ENCODE results near the gene PSENEN.

- TF ChIP-seq CTCF (IDR thresholded peaks at IDR 0.05) (no peak), POLR2A (IDR thresholded peaks at IDR 0.05) (no peak)
These were observed 27.0 kb upstream of the PSENEN start for GRCh38 chr19:35718345-35719041.
